ENCODE measurements around the gene FAM229A.
A peak's percentile ranks its signal among the peaks of the same experiment; 100 is the strongest.

FAM229A gene

GRCh38 chr1:32386676-32387392 is 24.5 kb upstream of the FAM229A start:
- Histone ChIP-seq H3K4me1 (peaks cover 7 to 33% (median 22%) of the 10 kb centered on the region in 10 experiments; a peak in 19 of 20 replicates), H3K27ac (no peak overlapping the region), H3K9ac (no peak overlapping the region), H3K36me3 (peaks cover 89 to 100% (median 97%) of the 10 kb centered on the region in 11 experiments), H3K4me2 (no peak overlapping the region), H3K9me3 (replicated peaks in 1 of 11) (no peaks in the 10 kb centered on the region), H4K20me1 (peaks cover 6 to 57% (median 24%) of the 10 kb centered on the region in 11 experiments; a peak in 14 of 22 replicates), H3K4me3 (no peak overlapping the region), H3K27me3 (no peaks in the 10 kb centered on the region)
- TF ChIP-seq Cebpa-rat (IDR thresholded peaks at IDR 0.05) = no peak

DNA sequence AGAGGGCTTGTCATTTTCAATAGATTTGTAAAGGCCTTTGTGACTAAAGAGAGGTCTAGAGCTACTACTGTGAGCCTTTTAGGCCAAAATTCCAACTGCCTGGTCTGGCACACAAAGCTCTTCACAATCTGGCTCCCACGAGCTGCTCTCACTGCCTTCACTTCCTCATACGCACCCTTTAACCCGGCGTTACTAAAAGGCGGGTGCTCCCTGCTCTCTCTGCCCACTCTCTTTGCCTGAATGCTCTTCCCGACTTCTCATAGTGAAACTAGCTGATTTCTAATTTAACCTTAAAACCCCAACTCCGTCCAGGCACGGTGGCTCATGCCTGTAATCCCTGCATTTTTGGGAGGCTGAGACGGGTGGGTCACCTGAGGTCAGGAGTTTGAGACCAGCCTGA is 17.8 kb upstream of the FAM229A start:
- peaks cover 0 to 17% (median 0%) of the 10 kb centered on the region in 10 experiments; a peak in 4 of 20 replicates for H3K4me1 ChIP-seq
- peaks cover 0 to 30% (median 8%) of the 10 kb centered on the region in 11 experiments; a peak in 12 of 22 replicates for H4K20me1 ChIP-seq
- no peak overlapping the region; a peak in 2 of 22 replicates for H3K9ac ChIP-seq
- peaks cover 99 to 100% (median 100%) of the 10 kb centered on the region in 11 experiments for H3K36me3 ChIP-seq
- no peak overlapping the region for H3K27ac ChIP-seq
- no peak overlapping the region for H3K4me3 ChIP-seq
- no peaks in the 10 kb centered on the region for H3K9me3 ChIP-seq (replicated peaks in 1 of 11)
- H3K27me3 ChIP-seq = no peaks in the 10 kb centered on the region
- no peak for TF ChIP-seq Cebpa-rat (IDR thresholded peaks at IDR 0.05)
- H3K4me2 ChIP-seq = no peak overlapping the region; a peak in 1 of 22 replicates

DNA sequence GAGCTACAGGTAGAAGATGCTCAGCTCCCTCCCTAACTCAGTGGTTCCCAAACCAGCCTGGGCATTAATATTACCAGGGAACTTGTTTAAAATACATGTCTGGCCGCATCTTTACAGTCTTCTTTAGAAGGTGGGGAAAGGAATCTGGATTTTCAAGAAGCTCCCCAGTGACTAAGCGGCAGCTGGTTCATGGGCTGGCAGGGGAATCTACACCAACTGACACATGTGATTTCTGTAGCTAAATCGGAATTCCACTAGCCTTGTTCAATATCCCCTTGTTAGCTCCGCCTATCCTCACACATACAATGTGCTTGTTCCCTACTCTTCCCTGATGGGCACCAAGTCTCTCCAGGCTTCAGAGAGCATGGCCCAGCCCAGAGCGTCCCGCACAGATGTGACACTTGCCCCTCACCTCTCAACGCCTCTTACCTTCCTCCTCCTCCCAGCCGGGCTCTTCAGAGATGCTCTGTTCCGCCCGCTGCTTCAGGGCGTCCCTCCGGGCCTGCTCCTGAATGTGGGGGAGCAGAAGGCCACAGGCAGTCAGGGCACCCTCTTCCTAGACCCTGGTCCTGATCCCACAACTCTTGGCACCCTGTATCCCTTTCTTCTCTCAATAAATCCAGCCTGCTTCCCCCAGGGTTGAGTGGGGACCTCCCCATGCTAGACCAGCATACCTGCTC is 15.4 kb upstream of the FAM229A start:
- no peak overlapping the region for H3K4me3 ChIP-seq
- peaks cover 93 to 100% (median 100%) of the 10 kb centered on the region in 11 experiments for H3K36me3 ChIP-seq
- H3K27ac ChIP-seq = no peak overlapping the region
- no peak for TF ChIP-seq Cebpa-rat (IDR thresholded peaks at IDR 0.05)
- no peak overlapping the region for H3K9ac ChIP-seq
- no peak overlapping the region for H3K4me2 ChIP-seq
- H3K4me1 ChIP-seq = peaks cover 5 to 17% (median 7%) of the 10 kb centered on the region in 10 experiments; a peak in 19 of 20 replicates
- peaks cover 13 to 54% (median 26%) of the 10 kb centered on the region in 11 experiments; a peak in 20 of 22 replicates for H4K20me1 ChIP-seq
- H3K27me3 ChIP-seq = no peaks in the 10 kb centered on the region
- H3K9me3 ChIP-seq (replicated peaks in 1 of 11) = no peaks in the 10 kb centered on the region

DNA sequence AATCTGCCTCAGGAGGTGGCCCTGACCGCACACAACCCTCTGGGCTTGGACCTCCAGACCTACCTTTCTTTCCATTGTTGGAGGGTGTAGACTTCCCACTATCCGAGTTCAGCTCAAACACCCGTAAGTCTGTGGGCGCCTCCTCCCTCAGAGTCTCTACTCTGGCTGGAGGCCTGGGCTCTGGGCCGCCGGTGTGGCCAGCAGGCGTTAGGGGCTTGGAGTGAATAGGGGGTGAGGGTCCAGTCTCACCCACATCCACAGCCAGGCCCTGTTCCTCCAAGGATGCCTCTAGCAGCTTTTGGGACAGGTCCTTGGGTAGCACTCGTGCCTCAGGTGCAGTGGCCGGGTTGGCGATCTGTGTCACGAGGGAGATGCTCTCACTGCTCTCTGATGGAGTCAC is 13.9 kb upstream of the FAM229A start:
- no peak overlapping the region for H3K9ac ChIP-seq
- no peaks in the 10 kb centered on the region for H3K27me3 ChIP-seq
- peaks cover 16 to 24% (median 19%) of the 10 kb centered on the region in 10 experiments; a peak in 19 of 20 replicates for H3K4me1 ChIP-seq
- H4K20me1 ChIP-seq = peaks cover 22 to 69% (median 41%) of the 10 kb centered on the region in 11 experiments; a peak in 21 of 22 replicates
- no peak overlapping the region for H3K4me2 ChIP-seq
- H3K36me3 ChIP-seq = peaks cover 86 to 100% (median 91%) of the 10 kb centered on the region in 11 experiments
- no peak overlapping the region for H3K4me3 ChIP-seq
- H3K9me3 ChIP-seq (replicated peaks in 1 of 11) = no peaks in the 10 kb centered on the region
- TF ChIP-seq Cebpa-rat (IDR thresholded peaks at IDR 0.05) = no peak
- no peak overlapping the region for H3K27ac ChIP-seq

DNA sequence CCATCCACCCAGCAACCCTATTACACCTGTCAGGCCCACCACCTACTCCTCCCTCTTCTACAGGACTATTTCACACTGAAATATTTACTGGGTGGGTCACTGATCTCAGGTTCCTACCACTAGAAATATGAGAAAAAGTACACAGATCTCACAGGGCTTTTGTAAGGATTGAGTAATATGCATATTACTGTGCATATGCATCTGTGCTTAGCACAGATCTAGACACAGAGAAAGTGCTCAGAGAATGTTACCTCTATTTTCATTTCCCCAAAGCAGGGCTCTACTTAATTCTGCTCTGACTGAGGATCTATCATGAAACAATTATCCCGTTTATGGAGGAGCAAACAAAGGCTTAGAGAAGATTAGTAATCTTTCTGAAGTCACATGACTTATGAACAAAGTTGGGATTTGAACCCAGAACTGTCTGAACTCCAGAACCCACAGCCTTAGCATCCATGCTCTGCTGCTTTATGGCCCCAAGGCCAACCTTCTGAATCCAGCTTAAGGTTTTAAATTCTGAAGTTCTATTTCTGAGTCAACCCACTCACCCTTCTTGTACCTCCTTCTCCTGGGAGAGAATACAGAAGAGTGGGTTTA is 11.8 kb upstream of the FAM229A start:
- no peak overlapping the region for H3K27ac ChIP-seq
- peak overlapping the region in 1 of 11 experiments; percentile 40; a peak in 3 of 22 replicates for H3K9ac ChIP-seq
- H3K4me1 ChIP-seq = peaks cover 0 to 21% (median 17%) of the 10 kb centered on the region in 10 experiments; a peak in 17 of 20 replicates
- no peak for TF ChIP-seq Cebpa-rat (IDR thresholded peaks at IDR 0.05)
- H3K36me3 ChIP-seq = peaks cover 84 to 100% (median 91%) of the 10 kb centered on the region in 11 experiments
- no peak overlapping the region for H3K4me2 ChIP-seq
- peaks cover 22 to 86% (median 52%) of the 10 kb centered on the region in 11 experiments; a peak in 21 of 22 replicates for H4K20me1 ChIP-seq
- H3K4me3 ChIP-seq = no peak overlapping the region
- no peaks in the 10 kb centered on the region for H3K9me3 ChIP-seq (replicated peaks in 1 of 11)
- no peaks in the 10 kb centered on the region for H3K27me3 ChIP-seq

GRCh38 chr1:32372149-32372756 is 10.0 kb upstream of the FAM229A start:
- Histone ChIP-seq H3K9ac (peak overlapping the region in 2 of 11 experiments; percentile 3 to 27; a peak in 2 of 22 replicates), H4K20me1 (peaks cover 22 to 87% (median 55%) of the 10 kb centered on the region in 11 experiments; a peak in 21 of 22 replicates), H3K27ac (no peak overlapping the region), H3K4me3 (no peak overlapping the region), H3K36me3 (peaks cover 84 to 100% (median 91%) of the 10 kb centered on the region in 11 experiments), H3K9me3 (replicated peaks in 1 of 11) (no peaks in the 10 kb centered on the region), H3K27me3 (no peaks in the 10 kb centered on the region), H3K4me1 (peaks cover 0 to 21% (median 17%) of the 10 kb centered on the region in 10 experiments; a peak in 17 of 20 replicates), H3K4me2 (peak overlapping the region in 9 of 11 experiments; percentile 17 to 62 (median 45); a peak in 18 of 22 replicates)
- TF ChIP-seq Cebpa-rat (IDR thresholded peaks at IDR 0.05) = no peak

DNA sequence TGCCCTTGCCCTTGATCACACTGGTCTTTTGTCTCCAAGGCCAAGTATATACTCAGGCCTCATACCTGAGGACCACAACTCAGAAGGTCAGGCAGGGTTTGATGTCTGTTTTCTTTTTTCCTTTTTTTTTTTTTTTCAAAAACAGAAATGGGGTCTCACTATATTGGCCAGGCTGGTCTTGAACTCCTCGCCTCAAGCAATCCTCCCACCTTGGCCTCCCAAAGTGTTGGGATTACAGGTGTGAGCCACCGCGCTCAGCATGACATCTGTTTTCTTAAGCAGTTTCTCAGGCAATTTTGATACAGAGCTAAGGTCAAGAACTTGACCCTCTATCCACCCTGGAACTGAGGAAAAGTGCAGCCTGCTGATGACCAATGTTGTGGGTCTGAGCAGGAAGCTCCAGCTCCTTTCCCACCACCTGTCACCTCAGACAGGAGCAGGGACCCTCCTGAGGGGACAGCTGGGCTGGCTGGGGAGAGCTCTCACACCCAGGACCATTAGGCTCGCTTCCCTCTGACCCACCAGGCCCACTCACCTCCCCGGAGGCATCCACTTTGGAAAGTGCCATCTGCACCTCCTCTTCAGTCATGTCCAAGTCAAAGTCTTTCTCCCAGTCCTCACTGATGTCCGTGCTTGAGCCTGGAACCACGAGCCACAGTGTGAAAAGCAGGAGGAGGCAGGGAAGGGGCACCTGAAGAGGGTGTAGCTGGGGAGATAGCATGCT is 5.8 kb upstream of the FAM229A start:
- no peak overlapping the region for H3K27ac ChIP-seq
- no peak for TF ChIP-seq Cebpa-rat (IDR thresholded peaks at IDR 0.05)
- H3K36me3 ChIP-seq = peaks cover 73 to 100% (median 84%) of the 10 kb centered on the region in 11 experiments
- H3K4me2 ChIP-seq = no peak overlapping the region
- H3K4me3 ChIP-seq = no peak overlapping the region
- no peaks in the 10 kb centered on the region for H3K9me3 ChIP-seq (replicated peaks in 1 of 11)
- peaks cover 0 to 7% (median 1%) of the 10 kb centered on the region in 11 experiments; a peak in 11 of 22 replicates for H3K27me3 ChIP-seq
- H4K20me1 ChIP-seq = peaks cover 32 to 83% (median 71%) of the 10 kb centered on the region in 11 experiments; a peak in 21 of 22 replicates
- H3K4me1 ChIP-seq = peaks cover 14 to 44% (median 36%) of the 10 kb centered on the region in 10 experiments; a peak in 19 of 20 replicates
- H3K9ac ChIP-seq = no peak overlapping the region; a peak in 1 of 22 replicates

DNA sequence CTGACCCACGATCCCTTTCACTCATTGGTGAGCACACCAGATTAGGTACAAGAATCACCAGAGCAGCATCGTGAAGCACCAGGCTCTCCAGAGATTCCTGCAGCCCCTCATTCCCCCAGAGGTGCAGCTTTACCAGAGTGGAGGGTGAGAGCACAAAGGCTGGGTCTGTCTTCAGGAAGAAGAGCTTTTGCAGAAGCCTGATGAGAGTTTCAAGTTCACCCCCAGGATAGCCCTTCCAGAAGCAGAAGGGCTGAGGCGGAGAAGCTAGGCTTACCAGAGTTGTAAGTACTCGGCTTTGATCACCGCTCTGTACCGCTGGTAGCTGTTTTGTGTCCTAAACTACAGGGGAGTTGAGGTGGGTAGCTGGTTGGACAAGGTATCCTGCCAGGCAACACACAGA is 3.2 kb upstream of the FAM229A start:
- Histone ChIP-seq H3K36me3 (peaks cover 61 to 78% (median 65%) of the 10 kb centered on the region in 11 experiments), H4K20me1 (peaks cover 34 to 74% (median 66%) of the 10 kb centered on the region in 11 experiments; a peak in 20 of 22 replicates), H3K4me1 (peaks cover 28 to 48% (median 39%) of the 10 kb centered on the region in 10 experiments), H3K4me2 (peak overlapping the region in 8 of 11 experiments; percentile 27 to 62 (median 56); a peak in 13 of 22 replicates), H3K9ac (peak overlapping the region in 2 of 11 experiments; percentile 5 to 36; a peak in 2 of 22 replicates), H3K4me3 (no peak overlapping the region), H3K27me3 (peaks cover 20 to 30% (median 26%) of the 10 kb centered on the region in 11 experiments), H3K9me3 (replicated peaks in 1 of 11) (no peaks in the 10 kb centered on the region), H3K27ac (no peak overlapping the region)
- TF ChIP-seq Cebpa-rat (IDR thresholded peaks at IDR 0.05) = no peak
